ENCODE data around the gene KRT25.

Gene KRT25, protein sequence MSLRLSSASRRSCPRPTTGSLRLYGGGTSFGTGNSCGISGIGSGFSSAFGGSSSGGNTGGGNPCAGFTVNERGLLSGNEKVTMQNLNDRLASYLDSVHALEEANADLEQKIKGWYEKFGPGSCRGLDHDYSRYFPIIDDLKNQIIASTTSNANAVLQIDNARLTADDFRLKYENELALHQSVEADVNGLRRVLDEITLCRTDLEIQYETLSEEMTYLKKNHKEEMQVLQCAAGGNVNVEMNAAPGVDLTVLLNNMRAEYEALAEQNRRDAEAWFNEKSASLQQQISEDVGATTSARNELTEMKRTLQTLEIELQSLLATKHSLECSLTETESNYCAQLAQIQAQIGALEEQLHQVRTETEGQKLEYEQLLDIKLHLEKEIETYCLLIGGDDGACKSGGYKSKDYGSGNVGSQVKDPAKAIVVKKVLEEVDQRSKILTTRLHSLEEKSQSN

DNA sequence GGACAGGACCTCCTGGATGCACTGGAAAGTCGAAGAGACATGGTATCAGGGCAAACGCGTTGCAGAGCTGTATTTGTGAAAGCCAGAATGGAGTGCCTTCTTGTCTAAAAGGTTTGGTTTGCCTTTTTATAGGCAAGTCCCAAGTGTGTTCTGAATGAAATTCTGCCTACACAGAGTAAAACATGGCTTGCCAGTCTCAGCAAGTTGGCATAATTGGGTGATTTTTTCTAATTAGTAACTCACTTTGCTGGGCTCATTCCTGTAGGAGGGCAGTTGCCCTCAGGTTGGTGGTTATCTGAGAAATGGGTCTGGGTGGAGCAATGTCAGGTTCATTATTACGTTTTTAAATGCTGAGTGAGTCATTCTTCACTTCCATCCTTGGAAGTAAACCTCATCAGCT is at the start of gene KRT25:
Gene KRT25, minus strand, starts transcription at position 101 of the 400 bp plus-strand sequence. Its CDS starts 60 bp downstream, at position 41.
- DNase-seq: no peak

DNA sequence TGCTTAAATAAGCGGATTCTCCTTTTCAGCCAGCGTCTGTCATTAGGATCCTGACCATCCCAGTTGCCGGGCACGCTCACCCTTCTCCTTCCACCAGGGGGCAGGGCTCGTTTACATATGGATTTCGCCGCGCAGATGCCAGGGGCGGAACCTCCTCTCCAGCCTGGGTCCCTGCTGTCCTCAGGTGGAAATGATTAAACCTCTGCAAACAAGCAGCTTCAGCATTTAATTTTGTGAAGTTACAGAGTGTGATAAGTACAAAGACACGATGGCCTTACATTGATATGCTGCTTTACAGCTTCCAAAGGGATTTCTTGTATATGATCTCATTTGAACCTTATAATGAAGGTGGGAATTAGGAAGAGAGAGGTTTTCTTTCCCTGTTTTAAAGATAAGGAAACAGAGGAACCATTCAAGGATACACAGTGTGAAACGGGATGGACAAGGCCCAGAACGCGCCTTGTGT is 48.5 kb upstream of the KRT25 start:
- peak; percentile 66 to 79 for DNase-seq

DNA sequence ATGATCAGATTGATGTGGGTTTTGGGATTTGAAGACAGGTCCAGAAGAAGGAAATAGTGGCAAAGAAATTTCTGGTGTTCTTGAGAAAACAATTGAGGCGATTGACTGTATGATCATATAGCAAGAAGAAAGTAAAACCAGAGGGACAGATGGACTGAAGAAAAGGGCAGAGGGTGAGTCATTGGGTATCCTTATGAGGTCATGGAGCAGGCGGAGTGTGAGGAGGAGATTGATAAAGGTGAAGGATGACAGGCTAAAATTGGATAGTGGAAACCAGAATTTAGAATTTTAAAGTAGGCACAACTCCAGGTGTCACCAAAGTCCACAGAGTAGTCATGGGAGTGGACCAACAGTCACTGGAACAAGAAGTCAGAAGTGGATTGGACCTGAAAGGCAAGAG is 46.0 kb upstream of the KRT25 start:
- no peak for DNase-seq

DNA sequence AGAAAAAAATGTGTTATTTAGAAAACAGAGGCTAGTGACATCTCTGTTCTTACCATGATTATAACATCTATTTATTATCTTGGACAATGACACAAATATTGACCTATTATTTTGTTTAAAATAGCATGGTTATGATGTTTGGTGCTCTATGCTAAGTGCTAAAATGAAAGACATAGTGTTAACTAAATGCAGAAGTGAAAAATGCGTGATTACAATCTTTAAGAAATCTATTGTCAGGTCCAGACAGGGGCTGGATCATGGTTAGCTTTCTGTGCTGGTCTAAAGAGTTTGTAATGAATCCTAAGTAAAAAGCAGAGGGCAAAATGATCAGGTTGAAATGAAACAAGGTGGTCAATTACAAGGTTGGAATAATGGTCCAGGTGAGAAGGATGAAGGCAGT is 45.2 kb upstream of the KRT25 start:
- DNase-seq: no peak

DNA sequence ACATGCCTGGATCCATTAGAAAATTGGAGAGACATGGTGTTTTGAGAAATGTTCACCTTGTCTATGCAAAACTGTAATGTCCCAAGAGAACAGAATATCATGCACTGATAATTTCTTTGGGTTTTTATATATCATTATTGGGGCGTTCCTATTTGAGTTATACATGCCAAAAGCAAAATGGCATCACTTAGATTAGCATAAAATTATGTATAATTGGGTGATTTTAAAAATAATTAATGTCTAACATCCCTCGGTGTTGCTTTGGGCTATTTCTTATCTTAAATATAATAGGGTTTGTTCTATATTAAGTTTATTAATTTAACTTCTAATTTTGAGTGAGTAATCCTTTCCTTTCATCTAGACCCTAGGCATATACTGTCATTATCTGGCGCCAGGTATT is 44.7 kb upstream of the KRT25 start, which contains the start of gene KRT28:
Gene KRT28, minus strand, starts transcription at position 101 of the 400 bp plus-strand sequence. Its CDS starts 66 bp downstream, at position 35.
- no peak for DNase-seq

DNA sequence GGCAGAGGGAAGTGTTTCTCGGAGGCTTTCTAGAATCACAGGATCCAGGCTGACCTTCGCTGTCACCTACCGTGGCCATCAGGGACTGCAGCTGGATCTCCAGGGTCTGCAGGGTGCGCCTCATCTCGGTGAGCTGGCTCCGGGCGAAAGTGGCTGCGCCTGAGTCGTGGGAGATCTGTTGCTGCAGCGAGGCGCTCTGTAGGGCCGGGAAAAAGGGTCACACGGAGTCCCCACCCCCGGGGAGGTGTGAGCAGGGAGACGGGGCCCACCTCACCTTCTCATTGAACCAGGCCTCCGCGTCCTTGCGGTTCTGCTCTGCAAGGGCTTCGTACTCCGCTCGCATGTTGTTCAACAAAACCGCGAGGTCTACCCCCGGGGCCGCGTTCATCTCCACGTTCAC is 41.7 kb upstream of the KRT25 start:
- DNase-seq: no peak

DNA sequence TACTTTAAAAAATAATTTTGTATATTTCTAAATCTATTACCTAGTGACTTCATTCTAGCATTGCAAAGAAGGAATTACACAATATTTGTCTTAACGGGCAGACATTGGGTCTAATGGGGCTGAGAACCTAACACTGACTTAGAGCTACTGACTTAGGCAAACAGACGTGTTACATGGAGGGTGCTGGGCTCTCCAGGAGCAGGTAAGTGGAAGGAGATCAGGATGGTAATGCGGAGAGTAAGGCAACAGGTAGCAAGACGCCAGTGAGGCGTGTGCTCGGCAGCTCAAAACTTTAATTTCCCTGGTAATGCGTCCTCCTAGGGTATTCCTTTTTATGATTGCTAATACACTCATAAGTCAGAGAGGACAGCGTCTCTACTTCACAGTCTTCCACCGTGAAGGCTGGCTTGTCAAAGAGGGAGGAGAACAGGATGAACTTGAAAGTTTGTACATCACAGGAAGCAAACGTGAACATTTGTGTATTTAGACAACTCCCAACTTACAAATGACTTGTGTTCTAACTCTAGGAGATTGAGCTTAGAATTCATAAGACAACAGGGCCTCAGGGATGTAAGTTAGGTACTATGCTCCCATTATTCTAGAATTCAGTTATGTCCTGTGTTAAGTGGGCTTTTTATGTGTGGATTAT is 40.0 kb upstream of the KRT25 start:
- no peak for DNase-seq

DNA sequence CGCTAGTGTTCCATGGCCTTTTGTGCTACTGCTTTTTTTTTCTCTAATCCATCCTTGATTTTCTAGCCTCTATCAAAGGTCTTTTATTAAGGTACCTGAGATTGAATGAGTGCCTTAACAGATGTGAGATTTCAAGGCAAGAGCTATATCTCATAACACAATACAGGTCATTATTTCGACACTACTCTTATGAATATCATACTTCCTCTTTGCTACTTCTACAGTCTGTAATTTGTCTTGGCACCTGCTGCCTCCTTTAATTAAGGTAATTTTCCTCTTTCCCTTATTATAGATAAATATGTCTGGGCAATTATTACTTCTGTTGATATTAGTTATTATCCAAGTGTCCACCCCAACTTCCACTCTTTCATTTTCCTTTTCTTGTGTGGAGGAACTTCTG is 39.3 kb upstream of the KRT25 start:
- DNase-seq: no peak

DNA sequence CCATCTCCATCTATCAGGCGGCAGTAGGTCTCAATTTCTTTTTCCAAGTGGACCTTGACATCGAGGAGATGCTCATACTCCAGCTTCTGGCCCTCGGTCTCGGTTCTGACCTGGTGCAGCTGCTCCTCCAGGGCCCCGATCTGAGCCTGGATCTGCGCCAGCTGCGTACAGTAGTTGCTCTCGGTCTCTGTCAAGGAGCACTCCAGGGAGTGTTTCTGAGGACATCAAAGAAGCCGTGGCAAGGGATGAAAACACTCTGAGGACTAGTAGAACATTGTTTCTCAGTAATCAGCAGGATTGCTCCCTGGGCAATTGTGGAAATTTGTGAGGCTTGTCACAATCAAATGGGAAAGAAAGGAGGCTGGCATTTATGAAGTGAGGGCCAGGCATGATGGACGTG is 38.7 kb upstream of the KRT25 start:
- DNase-seq: no peak

DNA sequence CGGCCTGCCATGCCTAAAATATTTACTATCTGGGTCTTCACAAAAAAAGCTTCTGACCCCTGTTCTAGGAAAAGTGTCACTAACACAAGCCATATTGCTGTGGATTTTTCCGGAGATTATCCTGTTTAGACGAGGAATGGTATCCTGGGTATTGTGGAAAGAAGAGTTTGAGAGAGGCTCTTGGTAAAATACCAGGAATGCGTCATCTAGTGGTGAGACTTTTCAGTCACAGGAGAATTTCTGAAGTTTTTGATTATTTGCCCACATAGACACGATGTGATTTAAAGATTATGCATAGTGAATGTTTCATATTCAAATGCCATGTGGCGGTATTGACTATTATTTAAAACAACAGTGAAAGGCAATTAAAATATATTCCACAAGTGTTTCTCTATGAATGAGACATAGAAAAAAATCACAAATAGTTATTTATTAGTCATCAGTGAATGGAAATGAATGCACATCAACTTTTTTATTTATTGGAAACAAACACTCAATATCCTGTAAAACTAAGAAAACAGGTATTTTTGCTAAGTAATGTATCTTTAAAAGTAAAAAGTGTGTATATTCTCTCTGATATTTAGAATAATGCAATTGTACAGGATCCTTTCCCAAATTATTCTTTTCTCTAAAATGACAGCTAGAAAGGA is 36.8 kb upstream of the KRT25 start:
- DNase-seq: peak in 1 of 2 experiments; percentile 13

DNA sequence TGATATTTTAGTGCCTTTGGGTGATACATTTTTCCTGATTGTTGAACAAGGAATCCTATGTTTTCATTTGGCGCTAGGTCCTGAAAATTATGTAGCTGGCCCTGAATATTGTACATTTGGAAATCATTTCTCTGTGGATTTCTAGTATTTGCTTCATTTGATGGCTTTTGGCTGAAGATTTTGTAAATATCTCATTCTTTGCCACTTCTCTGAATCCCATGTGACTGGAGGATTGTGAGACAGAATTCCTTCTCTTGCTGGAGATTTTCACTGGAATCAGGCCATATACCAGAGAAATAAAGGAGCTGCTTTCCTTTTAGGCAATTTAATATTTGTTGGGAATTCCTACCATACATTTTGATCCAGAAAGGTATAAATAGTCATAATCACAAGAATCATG is 36.0 kb upstream of the KRT25 start:
- no peak for DNase-seq

DNA sequence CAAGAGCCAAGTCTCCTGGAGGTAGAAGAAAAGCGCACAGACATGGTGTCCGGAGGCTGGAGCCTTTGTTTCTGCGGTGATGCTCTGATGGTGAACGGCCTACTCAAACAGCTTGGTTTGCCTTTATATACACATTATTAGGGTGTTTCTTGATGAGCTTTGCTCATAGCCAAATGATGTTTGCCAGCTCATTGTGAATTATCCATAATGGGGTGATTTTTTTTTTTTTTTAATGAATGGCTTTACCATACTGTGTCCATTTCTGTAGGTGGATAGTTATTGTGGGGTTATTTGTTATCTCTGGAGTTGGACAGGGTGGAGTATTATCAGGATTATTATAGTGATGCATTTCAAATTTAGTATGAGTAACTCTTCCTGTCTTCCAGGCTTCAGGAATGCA is 27.3 kb upstream of the KRT25 start, which contains the start of gene KRT27:
Gene KRT27, minus strand, starts transcription at position 101 of the 400 bp plus-strand sequence. Its CDS starts 57 bp downstream, at position 44.
- no peak for DNase-seq

DNA sequence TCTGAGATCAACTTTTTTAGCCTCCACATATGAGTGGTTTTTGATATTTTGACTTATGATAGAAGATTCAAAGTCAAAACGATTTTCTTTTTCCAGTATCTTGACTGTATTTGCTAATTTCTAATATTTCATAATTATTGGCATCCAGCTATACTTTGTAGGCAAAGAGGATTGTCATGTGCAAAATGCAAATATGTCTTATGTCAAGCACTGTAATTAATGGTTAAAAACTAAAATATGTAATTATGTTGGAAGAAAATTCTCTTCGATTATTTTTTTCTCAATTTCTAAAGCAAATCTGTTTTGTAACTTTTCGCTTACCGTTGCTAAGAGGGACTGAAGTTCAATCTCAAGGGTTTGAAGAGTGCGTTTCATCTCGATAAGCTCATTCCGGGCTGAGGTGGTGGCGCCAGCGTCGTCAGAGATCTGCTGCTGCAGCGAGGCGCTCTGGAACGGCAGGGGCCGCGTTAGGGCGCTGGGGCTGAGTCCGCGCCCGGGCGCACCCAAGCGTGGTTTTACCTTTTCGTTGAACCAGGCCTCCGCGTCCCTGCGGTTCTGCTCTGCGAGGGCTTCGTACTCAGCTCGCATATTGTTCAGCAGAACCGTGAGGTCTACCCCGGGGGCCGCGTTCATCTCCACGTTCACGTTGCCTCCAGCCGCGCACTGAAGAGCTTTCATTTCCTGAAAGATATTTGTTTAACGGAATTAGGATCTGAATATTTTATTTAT is 24.2 kb upstream of the KRT25 start:
- peak in 1 of 2 experiments; percentile 24 for DNase-seq

DNA sequence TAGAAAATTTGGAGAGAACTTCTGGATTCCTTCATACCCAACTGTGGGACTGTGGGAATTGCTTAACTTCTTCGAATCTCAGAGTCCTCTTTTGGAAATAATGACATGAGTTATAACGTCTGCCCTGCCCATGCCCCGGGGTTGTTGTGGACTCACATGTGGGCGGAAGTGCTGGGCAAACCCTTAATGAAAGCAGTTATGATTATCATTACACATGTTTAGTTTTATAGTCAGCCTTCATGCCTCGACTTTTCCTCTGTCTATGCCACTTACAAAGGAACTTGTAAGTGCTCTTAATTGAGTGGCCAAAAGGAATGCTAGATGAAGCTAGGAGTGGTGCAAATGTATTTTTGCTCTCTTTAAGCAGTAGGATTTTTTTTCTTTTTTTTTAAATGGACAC is 23.3 kb upstream of the KRT25 start:
- no peak for DNase-seq

DNA sequence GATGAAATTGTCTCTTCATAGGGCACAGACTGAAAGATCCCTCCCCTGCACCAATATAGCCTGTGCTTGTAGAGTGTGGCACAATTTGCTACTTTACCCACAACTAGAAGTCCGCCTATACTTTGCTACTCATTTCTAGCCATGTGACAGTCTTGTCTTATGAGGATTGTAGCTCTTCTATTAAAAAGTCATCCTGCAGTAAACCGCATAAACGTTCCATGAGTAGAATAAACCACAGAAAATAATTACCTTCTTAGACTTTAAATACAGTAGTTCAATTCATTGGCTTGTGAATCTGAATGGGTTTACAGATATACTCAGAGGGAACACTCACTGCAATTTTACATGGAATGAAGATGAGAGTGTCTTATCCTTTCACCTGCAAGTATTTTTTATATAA is 22.8 kb upstream of the KRT25 start:
- no peak for DNase-seq

DNA sequence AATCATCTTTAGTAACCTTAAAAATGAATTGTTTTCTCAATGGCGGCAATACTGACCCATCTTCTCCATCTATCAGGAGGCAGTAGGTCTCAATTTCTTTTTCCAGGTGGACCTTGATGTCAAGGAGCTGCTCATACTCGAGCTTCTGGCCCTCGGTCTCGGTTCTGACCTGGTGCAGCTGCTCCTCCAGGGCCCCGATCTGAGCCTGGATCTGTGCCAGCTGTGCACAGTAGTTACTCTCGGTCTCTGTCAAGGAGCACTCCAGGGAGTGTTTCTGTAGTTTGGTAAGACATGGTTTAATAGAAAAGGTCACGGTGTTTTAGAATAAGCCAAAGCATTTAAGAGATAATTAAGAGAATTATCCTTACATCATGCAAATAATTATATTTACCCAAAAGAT is 22.3 kb upstream of the KRT25 start:
- DNase-seq: peak in 1 of 2 experiments; percentile 4

DNA sequence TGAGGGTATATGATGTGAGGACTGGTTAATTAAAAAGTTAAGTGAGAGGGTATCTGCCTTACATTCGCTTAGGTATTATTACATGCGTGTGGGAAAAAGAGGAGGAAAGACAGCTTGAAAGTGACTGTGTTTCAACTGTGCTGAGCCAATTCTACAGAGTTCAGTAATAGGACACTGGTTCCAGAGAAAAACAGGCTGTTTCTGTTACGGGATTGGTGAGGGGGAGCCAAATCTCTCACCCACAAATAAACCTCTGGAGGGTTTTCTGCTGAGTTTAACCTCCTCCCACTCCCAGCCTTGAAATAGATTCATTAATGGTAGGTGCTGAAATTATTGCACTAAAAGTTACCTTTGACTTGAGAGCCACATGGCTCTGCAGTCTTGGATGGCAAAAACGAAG is 20.8 kb upstream of the KRT25 start:
- DNase-seq: no peak

DNA sequence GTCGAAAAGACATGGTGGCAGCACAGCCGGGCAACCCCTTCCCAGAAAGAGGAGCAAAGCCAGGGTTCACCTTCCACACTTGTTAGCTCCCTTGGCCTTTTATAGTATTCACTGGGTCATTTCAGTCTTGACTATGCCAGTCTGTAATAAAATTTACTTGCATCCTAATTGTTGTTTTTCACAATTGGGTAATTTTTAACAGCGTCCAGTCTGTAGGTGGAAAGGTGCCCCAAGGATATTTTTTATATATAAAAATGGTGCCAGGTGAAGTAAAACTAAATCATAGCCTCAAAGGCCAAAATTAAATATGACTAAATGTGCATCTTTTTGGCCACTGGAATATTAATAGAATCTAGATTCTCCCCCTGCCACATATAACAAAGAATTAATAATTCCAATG is 17.0 kb upstream of the KRT25 start, which contains the start of gene KRT26:
Gene KRT26, minus strand, starts transcription at position 101 of the 400 bp plus-strand sequence. Its CDS starts 88 bp downstream, at position 13.
- DNase-seq: no peak

DNA sequence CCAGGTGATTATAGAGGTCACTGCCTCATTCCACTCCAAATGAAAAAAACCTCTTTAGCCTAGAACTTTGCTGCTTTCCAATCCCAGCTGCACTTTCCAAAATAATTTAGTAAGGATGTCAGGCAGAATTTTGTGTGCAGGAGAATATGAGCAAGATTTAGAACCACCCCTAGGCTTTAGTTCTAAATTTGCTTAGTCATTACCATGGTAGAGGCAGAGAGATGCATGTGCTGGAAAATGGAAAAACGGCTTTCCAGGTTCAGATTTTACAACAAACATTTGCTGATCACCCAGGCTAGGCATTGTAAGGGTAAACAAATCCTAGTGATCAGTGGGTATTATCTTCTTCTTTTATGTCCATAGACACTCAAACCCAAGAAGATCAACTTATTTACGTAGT is 10.5 kb upstream of the KRT25 start:
- DNase-seq: no peak

DNA sequence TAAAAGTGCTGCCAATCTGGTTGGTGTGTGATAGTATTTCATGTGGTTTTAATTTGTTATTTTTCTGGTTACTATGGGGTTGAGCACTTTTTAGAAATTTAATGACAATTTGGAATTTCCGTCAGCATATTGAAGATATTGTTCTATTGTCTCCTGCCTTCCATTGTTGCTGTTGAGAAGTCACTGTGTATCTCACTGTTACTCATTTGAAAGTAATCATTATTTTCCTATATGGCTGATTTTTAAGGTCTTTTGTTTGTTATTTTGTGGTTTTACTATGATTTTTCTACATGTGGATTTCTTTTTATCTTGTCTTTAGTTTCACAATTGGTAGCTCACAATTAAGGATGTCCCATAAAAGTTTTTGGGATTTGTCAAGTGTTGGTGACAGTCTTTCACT is 8.6 kb upstream of the KRT25 start:
- no peak for DNase-seq

DNA sequence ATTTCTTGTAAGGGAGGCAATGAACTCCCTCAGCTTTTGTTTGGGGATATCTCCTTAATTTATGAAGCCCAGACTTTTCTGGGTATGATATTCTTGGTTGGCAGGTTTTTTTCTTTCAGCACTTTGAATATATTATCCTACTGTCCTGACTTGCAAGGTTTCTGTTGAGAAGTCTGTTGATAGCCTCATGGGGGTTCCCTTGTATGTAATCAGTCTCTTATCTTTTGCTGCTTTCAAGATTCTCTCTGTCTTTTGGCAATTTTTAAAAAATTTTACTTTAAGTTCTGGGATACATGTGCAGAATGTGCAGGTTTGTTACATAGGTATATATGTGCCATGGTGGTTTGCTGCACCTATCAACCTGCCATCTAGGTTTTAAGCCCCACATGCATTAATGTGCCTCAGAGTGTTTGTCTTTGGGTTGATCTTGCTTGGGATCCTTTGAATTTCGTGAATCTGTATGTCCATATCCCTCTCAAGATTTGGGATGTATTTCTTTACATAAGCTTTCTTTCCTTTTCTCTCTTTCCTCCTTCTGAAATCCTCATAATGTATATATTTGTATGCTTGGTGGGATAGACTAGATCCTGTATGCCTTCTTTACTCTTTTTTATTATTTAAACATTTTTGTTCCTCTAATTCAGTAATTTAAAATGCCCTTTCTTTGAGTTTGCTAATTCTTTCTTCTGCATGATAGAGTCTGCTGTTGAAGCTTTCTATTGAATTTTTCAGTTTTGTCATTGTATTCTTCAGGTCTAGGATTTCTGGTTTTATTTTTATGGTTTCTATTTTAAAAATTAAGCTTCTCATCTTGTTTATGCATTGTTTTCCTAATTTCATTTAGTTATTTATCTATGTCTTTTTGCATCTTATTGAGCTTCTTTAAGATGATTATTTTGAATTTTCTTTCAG is 5.2 kb upstream of the KRT25 start:
- DNase-seq: no peak

DNA sequence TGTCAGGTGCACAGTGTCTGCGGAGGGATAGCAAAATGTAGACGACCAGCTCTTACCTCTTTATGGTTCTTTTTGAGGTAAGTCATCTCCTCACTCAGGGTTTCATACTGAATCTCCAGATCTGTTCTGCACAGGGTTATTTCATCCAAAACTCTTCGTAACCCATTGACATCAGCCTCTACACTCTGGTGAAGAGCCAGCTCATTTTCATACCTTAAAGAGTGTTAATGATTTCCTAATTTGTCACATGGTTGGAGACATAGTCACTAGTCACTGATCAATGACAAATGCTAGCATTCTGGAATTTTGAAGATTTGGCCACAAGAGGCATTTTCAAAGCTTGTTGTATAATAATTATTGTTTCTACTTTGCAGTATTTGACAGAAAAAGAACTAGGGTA is 1.3 kb downstream of the KRT25 start:
- no peak for DNase-seq
